Measurements from ENCODE around the gene POLR3K.
"Not testable (repeated sequence)": the region's sequence is repeated elsewhere in the genome, so short reads cannot be mapped to it uniquely, and the experiment has no call there.

POLR3K gene

DNA sequence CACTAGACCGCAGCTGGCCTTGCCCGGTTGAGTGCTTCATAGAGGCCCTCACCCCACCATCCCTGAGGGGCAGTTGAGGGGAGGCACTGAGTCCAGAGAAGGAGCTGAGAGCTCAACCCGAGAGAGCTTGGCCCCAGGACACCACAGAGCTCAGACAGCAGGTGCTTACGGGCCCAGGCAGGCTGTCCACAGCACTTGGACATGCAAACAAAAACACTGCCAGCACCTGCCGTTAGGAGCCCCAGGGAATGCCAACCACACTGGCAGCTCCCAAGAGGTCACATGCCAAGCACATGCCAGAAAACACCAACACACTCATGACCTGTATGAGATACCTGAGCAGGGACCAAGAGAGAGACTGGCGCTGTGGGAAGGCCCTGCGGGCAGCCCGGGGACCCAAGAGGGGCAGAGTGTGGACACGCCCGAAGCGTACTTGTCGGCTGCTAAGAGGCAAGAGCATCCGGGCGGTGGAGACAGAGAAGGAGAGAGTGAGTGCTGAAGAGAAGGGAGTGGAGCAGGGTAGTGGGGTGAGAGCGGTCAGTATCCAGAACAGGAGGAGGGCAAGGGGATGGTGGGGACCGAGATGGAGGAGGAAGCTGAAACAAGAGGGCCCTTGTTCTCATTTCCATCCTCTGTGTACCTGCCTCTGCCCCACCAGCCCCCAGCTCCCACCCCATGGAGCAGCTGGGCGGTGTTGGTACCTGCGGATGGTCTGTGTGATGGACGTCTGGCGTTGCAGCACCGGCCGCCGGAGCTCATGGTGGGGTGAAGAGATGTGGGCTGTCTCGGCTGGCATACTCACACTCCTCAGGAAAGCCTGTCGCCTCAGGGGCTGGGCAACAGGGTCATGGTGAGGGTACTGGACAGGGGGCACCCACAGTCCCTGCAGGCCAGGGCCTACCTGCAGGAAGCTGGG is 10.8 kb upstream of the POLR3K start:
- no peak for DNase-seq

DNA sequence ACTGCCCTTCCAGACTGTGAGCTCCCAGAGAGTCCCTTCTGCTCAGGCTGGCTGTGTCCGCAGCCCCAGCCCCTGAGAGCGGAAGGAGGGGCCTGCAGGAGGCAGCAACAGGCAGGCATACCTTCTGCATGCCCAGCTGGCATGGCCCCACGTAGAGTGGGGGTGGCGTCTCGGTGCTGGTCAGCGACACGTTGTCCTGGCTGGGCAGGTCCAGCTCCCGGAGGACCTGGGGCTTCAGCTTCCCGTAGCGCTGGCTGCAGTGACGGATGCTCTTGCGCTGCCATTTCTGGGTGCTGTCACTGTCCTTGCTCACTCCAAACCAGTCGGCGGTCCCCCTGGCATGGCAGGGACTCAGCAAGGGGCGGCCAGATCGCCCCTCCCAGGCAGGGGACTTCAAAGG is 10.1 kb upstream of the POLR3K start:
- DNase-seq: no peak

DNA sequence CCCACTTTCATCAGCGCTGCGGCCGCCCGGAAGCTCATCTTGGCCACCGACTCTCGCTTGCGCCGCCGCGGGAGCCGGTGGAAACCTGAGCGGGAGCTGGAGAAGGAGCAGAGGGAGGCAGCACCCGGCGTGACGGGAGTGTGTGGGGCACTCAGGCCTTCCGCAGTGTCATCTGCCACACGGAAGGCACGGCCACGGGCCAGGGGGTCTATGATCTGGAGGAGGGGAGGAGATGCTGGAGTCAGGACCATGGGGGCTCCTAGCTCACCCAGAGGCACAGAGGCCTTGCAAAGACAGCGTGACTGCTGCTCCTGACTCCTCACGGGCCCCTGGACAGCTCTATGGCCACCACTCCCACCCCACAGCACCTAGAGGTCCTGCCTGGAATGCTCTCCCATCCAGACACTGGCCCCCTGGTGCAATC is 9.6 kb upstream of the POLR3K start:
- DNase-seq: no peak

DNA sequence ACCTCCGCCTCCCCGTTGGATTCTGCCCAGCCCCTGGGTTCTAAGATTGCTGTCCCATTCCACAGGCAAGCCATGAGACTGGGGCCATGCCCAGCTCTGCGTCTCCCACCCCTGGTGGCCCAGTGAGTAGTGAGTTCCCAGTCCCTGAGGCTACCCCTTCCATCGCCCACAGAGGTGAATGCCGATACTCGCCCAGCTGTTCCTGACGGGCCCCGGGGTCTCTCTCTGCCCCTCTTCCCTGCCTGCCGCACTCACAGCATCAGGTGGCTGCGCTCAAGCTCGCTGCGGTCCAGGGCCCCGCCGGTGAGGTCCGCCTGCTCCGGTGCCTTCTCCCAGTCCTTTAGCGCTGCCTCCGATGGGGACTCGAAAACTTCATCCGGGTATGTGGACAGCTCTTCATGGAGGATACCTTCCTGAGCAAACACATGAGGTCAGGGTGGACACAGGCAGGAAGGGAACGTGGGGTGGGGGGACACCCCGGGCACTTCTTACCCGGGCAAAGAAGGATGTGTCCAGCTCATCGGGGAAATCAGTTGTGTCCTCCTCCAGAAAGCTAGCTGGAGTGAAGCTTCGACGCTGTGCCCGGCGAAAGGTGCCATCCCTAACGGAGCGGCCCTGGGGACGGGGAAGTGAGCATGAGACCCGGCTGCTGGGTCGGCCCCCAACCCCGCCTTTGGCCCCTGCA is 9.0 kb upstream of the POLR3K start:
- no peak for DNase-seq

DNA sequence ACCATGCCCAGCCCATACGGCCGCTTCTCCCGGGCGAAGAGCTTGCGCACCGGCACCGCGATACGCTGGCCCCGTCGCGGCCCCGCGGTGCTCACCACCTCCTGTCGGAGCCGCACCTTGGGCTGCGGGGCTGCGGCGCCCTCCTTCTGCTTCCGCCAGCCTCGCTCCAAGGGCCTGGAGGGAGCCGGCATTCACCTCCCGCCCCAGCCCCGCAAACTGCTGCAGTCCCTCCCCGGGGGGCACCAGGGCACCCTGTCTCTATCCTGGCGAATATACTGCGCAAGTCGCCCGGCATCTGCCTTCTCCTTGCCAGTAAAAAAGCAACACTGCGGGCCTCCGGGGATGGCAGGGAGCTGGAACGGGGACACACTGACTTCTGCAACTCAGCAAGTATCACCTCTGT is 8.5 kb upstream of the POLR3K start:
- no peak for DNase-seq

DNA sequence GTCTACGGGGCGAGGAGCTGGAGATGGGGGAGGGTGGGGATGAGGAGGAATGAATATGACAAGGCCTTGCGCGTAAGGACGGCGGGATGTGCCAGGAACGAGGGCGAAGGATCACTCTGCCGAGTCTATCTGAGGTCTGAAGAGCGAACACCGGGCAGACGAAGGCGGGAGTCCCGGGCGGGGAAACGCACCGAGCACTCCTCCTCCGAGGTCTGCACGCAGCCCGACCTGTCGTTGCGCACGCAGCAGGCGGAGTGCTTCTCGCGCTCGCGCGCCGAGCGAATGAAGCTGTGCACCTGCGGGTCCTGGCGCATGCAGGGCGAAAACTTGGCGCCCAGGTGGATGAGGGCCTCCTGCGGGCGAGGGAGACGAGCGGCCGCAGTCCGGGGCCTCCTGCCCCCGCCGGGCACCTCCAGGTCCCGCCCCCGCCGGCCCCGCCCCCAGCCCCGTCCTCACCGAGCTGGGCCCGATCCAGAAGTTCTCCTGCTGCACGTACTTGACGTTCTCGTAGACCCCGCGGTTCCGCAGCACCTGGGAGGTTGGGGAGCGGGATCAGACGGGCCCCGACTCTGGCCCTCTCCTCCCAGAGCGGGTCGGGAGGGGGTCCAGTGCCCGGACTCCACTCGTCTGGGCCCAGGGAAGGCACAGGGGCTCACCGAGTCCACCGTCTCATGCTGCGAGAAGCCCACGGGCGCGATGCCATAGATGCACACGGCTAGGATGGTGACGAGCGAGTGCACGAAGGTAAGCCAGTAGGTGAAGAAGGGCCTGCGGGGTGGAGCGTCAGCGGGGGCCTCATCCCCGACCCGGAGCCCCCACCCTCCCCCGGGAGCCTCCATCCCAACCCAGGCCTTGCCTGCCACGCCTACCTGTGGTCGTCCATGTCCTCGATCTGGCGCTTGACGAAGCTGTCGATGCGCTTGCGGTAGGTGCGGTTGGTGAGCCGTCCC is 7.8 kb upstream of the POLR3K start:
- no peak for DNase-seq

DNA sequence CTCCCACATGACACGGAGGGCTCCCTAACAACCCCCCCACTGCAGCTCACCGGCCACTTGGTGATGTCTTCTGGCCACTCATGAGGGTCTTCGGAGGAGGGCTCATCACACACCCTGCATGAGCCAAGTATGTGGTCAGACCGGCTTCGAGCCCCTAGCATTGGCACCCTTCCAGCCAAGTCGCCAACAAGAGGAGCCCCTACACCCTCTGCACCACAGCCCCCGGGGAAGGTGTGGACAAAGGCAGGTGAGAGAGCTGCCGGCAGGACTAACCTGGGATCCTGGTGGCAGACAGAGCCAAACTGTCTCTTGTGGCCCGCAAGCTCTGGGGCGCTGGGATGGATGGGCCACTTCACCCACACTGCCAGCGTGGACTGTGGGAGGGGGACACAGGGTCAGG is 6.8 kb upstream of the POLR3K start:
- no peak for DNase-seq

DNA sequence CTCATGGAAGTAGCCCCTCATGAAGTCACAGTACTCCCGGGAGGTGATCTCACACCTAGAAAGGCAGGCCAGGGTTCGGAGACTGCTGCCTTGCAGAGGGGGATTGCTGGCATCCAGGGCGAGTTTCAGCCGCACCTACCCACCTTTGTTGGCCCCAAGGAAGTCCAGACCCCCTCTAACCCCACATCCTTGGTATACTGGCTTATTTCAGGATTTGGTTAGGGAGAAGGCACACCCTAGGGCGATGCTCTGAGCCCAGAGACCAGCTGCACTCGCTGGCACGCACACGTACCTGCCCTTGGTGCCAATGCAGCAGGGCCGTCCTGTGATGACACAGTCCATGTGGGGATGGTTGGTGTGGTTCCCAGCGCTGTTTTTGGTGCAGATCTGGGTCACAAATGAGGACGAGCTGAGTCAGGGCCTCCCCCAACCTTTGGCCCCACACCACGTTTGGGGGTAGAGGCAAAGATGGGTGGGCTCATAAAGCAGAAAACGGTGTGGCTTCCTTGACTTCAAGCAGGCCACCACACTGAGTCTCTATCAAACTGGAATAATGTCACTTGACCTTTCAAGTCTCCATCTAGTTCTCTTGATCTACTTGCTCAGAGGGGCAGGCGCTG is 6.1 kb upstream of the POLR3K start:
- no peak for DNase-seq

DNA sequence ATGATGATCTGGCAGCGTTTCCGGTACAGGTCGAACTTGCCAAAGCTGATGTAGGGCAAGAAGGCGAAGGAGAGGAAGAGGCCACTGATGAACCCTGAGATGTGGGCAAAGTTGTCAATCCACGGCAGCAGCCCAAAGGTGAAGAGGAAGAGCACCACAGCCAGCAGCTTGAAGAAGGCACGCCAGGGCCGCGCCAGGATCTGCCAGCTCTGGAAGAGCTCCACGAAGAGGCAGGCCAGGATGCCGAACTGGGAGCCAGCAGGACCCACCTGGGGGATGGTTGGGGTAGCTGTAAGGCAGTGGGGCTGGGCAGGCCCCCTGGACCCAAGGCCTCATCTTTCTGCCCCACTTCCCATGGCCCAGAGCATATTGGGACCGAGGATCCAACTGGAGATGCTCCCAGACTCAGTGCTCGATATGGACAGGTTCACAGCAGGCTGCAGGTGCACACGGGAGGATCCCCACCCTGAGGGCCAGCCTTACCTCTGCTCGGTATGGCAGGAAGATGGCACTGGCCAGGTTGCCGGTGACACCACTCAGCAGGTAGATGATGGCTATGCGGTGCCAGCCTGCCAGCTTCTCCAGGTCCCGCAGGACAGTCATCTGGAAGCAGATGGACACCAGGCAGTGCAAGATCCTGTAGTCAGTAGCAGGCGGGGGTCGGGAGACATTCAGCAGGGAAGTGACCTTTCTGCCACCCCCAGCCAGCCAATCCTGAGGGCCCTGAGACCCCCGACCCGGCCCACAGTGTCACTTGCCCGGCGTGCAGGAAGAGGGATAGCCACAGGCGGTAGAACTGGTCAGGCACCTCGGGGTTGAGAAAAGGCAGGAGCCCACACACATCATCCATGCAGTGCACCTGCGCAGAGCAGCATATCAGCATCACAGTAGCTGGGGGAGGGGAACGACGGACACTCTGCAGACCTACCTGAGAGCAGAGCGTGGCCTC is 5.4 kb upstream of the POLR3K start:
- DNase-seq: no peak

DNA sequence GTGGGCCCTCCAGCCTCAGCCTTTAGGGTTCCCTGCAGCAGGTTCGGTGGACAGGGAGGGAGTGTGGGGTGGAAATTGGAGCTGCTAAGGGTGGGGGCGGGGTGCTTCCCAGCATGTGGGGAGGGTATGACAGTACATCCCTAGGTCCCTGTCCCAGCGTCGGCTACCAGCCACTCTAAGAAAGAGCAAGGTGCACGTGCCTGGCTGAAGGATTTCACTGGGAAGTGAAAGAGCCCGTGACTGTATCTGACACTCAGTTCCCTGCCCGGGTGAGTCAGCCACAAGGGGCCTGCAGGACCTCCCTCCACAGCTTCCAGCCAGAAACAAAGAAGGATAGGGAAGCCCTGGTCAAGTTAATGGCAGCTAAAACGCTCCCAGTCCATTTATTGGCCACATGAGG is 4.3 kb upstream of the POLR3K start:
- no peak for DNase-seq

DNA sequence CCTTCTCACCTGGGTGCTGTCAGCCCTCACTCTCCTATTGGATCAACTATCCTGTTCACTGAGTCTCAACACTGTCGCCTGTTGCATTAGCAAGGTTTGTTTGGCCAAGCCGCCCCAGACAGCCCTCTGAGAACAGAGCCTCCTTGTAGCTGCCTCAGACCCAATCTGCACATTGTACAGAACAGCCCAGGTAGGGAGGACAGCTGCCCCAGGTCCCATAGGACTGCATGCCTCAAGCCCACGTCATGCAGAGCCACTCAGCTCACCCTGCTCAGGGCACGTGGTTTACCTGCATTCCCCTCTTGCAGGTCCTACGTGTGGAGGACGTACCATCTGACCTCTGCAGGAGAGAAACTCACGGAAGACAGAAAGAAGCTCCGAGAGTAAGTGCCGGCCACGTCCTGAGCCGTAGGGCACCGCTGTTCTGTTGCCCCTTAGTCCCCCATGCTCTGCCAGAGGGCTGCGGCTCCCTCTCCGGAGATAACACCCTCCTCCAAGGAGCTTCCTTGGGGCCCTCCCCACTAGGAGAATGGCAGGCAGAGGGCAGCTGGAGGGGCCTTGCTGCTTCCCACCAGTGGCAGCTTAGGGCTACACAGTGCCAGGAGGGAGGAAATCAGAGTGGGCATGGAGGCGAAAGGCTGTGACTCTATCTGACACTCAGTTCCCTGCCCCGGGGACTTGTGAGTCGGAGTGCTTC is 3.0 kb upstream of the POLR3K start:
- no peak for DNase-seq

DNA sequence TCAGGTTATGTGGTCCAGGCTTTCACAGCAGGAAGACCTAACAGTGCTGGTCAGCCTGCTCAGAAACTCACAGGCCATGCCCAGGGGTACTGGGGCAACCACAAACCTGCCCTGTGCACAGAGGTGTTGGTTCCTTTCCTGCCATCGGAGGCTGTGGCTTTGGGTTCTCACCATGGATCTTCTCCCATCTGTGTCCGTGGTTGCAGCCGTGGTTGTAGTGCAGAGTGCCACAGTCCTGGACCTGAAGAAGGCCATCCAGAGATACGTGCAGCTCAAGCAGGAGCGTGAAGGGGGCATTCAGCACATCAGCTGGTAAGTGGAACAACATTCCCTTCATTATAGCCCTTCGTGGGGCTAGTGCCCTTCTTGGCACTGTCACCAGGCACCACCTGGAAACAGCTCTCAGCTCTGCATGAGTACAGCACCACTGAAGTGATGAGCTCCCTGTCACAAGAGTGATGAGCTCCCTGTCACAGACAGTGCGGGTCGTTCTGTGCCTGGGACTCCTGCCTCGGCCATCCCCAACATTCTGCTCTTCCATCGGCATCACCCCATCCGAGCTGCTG is 2.2 kb upstream of the POLR3K start:
- DNase-seq: no peak

DNA sequence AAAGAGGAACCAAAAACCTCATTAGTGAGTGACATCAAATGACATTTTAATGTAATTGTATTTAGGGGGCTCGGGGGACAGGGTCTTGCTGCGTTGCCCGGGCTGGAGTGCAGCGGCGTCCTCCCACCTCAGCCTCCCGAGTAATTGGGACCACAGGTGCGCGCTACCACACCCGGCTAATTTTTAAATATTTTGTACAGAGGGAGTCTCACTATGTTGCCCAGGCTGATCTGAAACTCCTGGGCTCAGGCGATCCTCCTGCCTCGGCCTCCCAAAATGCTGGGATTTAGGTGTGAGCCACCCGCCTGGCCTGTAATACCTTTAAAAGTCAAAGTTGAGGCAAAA is 801 bp upstream of the POLR3K start:
- DNase-seq: no peak

DNA sequence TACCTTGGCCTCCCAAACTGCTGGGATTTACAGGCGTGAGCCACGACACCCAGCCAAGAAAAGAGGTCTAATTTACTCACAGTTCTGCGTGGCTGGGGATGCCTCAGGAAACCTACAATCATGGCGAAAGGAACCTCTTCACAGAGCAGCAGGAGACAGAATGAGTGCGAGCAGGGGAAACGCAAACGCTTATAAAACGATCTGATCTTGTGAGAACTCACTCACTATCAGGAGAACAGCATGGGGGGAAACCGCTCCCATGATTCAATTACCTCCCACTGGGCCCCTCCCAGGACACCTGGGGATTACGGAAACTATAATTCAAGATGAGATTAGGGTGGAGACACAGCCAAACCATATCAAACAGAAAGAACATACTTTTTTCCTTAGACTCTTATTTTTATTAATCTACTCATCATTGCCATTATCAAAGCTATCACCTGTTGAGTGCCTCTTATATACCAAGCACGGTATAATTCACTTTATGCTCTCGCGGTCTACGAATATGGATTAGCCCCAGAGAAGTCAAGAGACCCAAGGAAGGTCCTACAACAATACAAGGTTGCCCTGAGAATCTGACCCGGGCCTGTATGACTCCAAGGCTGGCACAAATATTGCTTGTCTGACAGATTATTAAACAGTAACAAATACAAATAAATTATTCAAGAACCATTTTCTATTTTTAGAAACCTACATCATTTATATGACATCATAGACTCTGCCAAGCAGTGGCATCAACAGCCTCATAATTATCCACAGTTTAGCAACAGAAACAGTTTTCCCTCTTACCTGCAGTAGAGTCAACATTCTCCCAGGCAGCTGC is 2.4 kb downstream of the POLR3K start:
- DNase-seq: no peak

DNA sequence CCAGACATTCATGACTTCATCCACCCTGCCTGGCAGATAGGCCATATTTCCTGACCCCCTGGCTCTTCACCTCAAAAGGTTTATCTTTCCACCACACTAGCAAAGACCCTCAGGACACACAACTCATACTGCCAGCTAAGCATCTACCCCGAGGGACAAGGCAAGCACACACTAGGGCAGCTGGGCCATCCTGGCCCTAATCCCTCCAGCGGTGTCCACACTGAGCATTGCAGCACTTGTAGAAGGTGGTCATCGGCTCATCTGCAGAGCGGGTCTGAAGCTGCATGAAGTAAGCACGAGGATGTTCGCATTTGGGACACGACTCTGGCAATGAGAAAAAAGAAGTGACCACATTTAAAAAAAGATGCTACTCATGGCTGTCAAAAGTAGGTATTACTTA is 6.2 kb downstream of the POLR3K start:
- DNase-seq: no peak

DNA sequence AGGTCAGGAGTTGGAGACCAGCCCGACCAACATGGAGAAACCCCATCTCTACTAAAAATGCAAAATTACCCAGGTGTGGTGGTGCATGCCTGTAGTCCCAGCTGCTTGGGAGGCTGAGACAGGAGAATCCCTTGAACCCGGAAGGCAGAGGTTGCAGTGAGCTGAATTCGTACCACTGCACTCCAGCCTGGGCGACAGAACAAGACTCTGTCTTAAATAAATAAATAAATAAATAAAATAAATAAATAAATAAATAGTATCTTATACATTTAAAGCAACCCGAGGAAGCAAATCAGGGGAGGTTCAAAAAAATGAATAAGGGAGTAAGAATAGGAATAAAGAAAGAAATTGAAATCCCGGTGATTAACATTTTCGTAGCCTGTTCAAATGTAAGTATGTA is 6.9 kb downstream of the POLR3K start:
- DNase-seq: not testable (repeated sequence)

DNA sequence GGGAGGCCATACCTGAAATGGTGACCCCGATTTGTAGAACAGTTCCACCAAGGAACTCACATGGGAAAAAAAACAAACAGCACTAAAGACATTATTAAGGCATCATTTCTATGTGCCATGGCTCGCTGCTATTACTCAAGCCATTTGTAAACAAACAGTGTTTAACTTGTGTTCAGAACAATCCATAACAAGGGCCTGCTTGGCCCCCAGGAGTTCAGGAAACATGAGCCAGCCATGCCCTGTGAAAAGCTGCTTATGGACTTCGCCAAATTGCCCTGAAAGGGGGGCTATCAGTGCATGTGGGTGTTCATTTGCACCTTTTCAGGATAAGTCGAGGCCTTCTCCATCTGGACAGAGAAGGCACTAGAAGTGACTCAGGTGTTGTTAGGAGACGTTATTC is 8.0 kb downstream of the POLR3K start:
- DNase-seq: no peak

DNA sequence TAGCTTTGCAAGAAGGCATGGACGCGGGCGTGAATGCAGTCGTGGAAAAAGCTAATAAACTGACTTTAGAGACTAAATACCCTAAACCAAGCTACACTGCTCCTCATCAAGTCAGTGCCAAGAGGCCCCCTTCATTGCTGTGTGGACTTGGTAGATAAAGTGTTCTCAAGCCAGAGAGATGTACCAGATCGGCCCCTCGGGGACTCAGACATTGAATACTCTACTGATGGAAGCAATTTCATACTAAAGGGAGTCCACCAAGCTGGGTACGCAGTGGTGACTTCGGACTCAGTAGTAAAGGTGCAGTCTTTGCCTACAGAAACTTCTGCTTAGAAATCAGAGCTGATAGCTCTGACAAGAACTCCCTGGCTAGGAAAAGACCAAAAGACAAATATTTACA is 8.8 kb downstream of the POLR3K start:
- no peak for DNase-seq

DNA sequence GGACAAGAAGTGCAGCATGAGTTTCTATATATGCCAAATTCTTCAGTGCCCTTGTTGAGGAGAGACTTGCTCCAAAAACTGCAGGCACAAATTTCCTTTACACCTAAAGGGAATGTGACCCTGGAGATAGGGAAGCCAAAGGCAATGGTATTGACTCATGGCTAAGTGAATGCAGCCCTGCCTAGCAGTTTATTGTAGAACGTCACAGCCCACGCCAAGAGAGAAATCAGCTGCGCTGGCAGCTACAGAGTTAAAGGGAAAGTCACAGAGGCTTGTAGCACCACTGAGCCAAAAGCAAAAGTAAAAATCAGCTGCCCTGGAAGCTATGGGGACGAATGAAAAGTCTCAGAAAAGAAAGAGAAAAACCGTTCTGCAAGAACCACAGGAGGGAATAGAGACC is 10.1 kb downstream of the POLR3K start:
- DNase-seq: no peak

DNA sequence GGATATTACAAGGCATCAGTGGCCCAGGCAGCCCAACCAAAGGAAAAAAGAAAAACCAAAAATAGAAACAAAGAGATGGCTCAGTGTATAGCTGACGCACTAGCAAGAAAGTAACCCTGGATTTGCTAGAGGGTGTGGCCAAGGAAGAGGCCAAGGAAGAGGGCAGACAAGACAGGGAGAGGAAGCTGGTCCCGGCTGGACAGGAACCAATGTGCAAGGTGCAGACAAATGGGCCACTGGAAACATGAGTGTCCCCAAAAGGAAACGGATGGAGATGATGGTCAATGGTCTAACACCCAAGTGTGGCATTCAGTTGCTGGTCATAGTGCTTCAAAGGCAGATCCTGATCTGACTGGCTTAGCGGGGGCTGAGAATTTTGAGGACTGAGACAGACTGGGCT is 10.7 kb downstream of the POLR3K start:
- DNase-seq: no peak
